Activated CD8-positive, alpha-beta memory T cell treated with anti-CD3 and anti-CD28 coated beads, Interleukin-2, amount 50 U/mL, for 1 hour (primary cell): ENCODE data around the gene TEX13B.
A peak's percentile ranks its signal among the peaks of the same experiment; 100 is the strongest.
"Not testable (repeated sequence)": the region's sequence is repeated elsewhere in the genome, so short reads cannot be mapped to it uniquely, and the experiment has no call there.

Source experiments
- DNase-seq: peaks from one replicate; pipeline ENCODE4 v3.0.0-alpha.2; 2020; ENCODE audit errors: extremely low read depth

TEX13B gene, protein sequence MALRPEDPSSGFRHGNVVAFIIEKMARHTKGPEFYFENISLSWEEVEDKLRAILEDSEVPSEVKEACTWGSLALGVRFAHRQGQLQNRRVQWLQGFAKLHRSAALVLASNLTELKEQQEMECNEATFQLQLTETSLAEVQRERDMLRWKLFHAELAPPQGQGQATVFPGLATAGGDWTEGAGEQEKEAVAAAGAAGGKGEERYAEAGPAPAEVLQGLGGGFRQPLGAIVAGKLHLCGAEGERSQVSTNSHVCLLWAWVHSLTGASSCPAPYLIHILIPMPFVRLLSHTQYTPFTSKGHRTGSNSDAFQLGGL

DNA sequence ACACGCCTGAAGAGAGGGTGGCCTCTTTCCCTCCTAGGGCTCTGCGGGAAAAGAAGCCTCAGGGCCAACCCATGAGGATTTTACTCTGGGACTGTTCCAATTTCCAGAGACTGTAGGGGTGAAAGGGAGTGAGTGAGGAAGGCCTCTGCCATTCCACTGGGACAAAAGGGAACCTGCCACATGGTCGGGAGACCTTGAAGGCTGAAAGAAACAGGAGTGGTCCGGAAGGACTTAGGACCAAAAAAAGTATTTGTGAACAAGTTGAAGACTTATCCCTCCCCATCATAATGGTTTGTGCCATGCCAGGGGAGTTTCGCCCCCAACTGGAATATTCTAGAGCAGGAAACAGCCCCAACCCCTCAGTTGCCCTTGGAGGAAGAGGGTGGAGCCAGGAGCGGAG is at the start of gene TEX13B:
TEX13B (minus strand) TSS at position 15 of the 400 bp plus-strand sequence. CDS start 243 bp downstream, outside the sequence.
- DNase-seq, result no peak

DNA sequence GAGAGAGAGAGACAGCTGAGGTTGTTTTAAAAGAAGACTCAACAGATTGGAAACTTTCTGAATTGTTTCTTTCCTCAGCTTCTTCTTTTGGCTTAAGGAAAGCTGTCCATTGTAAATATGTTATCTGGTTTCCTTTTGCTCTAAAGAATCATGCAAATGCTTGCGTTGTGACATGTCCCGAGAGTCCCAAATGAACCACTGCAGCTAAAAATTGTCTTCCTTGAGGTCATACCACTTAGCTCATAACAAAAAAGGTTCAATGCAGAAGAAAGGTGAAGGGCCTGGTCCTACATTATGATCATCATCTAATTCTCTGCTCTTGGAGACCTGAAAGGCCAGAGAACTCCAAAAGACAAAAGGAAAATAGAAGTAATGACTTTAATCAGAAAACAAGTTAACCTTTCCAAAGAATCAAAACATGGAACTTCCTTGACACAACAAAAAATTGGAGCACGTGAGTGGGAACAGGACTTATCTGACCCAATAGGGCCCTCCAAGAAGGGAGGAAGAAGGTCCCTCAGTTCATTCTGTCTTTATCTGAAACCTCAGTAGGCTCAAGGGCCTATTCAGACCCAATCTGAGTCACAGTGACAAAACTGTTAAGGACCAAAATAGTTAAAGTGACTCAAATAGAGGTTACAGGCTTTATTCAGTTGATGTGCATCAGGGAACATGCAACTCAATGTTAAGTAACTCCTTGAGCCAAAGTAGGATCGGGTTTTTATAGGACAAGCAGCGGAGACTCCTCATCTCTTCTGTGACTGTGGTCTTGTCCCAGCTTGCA is 48.0 kb upstream of the TEX13B start:
- no peak for DNase-seq

DNA sequence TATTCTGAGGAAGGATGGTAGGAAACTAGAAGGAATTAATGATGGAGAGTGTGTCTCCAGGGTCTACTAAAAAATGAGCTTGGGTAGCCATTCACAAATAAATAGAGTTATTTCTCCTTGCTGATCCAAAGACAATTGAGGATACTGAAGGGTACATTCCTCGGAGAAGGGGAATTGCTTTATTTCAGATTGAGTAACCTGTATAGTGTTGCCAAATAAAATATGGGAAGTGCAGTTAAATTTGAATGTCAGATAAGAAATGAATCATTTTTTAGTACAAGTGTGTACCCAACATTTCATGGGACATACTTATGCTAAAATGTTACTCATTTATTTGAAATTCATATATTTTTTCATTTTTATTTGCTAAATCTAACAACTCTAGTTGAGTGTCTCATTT is 46.7 kb upstream of the TEX13B start:
- no peak for DNase-seq

DNA sequence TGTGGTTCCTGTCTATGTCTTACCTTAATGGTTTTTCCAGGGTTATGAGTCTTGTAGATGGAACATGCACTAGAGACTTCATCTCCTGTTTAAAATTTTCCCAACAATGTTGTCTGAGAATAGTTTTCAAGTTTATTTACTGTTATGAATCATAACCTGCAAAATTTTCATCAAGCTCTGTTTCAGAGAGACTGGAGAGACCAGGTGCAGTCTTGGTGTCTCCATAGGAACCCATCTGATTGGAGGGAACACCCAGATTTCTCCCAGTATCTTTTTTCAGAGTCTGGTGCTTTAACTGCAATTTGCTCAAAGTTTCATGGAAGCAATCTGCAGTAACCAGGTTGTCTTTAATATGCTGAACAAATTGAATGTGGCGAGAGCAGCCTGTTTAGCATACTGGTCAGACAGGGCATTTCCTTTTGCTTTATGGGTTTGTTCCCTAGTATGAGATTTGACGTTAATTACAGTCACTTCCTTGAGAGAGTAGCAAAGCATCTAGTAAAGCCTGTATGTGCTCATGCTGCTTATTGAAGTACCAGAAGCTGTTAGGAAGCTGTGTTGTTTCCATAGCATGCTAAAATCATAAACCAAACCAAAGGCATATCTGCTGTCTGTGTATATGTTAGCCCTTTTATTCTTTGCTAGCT is 43.9 kb upstream of the TEX13B start:
- no peak for DNase-seq

DNA sequence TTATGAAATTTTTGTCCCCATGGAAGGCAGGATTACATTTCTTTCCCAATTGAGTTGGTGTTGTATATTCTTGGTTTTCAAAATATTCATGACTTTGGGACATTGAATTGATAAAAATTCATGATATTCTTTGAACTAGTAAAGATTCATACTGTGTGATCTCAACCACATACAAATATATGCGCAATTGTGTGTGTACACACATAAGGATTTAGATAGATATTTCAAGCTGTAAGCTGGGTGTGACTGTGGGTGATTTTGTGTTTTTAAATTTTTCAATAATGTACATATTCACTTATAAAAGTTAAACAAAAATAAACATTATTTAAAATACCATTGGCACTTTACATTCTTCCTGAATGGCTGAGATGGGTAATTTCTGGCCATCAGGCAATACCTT is 43.2 kb upstream of the TEX13B start:
- DNase-seq, result no peak

DNA sequence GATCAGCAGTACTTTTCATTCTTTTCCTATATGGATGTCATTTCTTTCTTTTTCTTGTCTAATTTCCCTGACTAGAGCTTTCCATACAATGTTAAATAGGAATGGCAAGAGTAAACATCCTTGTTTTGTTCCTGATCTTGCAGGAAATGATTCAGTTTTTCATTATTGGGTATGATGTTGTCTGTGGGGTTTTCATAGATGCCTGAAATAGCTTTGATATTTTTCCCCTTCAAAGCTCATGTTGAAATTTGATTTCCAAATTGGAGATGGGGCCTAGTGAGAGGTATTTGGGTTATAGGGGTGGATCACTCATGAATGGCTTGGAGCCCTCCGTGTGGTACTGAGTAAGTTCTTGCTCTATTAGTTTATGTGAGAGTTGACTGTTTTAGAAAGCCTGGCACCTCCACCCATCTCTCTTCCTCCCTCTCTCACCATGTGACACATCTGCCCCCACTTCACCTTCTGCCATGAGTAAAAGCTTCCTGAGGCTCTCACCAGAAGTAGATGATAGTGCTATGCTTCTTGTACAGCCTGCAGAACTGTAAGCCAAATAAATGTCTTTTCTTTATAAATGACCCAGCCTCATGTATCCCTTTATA is 40.4 kb upstream of the TEX13B start:
- DNase-seq, result no peak

DNA sequence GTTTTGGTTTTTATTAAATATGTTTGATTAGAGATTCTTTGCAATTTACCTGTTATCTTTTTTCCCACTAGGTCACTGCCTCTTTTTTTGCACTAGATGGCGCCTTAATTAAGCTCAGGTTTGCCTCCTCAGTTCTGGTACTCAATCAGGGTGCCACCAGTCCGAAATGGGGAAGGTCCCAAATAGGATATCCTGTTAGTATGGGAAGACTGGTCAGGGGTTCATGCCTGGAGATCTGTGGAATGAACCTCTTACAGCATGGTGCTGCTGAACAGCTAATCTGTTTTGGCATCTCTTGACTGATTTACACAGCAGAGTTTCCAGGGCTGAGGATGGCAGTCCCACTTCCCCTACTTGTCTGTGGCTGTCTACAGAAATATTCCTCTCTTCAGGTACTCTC is 38.5 kb upstream of the TEX13B start:
- no peak for DNase-seq

DNA sequence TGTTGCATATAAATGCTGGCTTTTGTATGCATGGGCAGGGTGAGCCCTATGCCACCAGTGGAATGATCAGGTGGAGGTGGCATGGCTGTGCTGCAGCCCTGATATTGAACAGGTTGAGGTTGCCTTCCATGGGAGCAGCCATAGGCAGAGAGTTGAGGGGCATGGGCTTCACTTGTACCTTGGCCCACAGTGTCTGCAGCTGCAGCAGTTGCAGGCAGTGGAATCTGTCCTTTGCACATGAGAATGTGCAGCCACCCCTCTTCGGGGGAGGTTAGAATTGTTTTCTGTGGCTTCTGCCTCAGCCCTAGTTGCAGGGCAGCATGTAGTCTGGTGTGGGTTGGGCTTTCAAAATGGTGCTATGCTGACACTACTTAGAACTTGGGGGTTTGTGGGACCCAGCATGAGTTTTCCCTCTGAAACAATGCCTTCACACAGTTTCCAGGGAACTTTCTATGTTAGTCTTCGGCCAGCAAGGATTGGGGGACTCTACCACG is 37.3 kb upstream of the TEX13B start:
- no peak for DNase-seq

DNA sequence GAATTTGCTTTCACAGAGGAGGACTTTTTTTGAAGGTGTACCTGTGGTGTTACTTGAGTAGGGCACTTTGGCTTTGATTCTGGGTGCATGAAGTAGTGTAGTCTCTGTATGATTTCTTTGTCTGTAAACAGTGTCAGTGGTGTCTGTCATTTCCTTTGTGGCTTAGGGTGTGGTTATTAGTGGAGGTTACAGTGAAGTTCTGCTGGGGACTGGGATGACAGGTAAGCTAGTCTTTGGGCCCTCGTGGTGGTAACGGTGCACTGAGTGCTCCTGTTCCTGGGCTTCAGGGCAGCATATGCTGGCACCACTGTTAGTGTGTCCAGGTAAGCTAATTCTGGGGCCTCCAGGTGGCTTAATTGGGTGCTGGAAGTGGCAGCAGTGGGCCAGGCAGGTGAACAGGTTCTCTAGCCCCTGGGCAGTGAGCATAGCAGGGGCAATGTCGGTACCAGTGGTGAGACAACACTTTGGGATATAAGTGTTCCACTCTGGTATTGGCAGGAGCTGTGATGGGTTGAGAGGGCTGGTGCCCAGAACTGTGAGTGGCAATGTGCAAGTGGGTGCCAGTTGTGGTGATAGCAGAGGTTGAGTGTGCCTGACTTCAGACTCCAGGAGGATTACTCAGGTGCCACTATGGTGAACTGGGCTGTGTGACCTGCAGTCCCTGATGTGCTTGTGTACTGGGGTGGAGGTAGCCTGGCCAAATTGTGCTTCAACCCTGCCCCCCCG is 36.6 kb upstream of the TEX13B start:
- DNase-seq, result peak; percentile 31

DNA sequence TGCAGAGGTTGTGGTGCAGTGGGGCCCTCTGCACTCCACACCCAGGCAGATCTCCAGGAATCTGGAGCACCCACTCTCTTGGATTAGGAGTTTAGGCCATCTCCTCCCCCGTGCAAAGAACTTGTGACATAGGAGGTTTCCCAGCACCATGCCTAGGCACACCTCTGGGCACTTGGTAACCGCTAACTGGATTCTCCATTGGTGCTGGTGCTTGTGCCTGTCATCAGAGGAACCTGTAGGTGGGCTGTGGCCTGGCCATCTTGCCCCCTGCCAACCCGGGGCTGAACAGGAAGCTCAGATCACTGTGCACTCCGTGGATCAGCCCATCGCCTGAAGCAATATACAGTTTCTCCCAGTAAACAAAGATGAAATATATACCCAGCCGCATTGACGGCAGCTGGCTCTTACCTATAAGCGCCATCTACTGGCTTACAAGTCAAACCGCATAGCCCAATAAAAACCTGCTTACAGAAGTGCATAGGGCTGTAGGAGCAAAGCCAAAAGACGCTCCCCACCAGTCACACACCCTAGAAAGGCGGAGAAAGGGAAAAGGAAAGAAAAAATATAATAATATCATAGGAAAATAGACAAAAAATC is 19.1 kb upstream of the TEX13B start:
- no peak for DNase-seq

DNA sequence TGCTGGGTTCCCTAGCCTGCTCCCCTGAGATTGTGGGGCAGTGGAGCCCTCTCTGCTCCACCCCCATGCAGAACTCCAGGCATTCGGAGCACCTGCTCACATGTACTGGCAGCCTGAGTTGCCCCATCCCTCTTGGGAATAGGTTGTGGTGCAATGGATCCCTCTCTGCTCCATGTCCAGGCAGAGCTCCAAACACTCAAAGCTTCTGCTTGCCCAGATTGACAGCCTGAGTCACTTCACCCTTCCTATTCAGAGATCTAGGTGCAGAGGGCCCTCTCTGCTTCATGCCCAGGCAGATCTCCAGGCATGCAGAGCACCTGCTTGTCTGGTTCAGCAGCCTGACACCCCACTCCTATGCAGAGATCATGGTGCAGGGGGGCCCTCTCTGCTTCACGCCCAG is 18.6 kb upstream of the TEX13B start:
- DNase-seq, result no peak

DNA sequence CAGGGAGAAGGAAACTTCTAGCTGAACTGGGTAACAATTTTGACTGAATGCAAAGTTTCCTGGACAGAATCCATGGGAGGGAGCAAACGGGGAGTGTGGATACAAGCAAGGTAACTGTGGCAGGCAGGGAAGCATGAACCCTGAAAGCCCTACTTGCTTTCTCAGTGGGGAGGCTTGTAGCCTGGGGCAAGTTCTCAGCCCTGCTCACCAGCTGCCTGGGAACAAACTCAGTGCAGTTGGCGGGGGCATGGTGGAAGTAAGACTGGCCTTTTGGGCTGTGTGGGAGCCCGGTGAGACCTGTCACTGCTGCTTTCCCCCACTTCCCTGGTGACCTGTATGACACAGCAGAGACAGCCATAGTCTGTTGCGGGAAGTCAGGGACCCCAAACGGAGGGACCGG is 14.0 kb upstream of the TEX13B start:
- DNase-seq, result no peak

DNA sequence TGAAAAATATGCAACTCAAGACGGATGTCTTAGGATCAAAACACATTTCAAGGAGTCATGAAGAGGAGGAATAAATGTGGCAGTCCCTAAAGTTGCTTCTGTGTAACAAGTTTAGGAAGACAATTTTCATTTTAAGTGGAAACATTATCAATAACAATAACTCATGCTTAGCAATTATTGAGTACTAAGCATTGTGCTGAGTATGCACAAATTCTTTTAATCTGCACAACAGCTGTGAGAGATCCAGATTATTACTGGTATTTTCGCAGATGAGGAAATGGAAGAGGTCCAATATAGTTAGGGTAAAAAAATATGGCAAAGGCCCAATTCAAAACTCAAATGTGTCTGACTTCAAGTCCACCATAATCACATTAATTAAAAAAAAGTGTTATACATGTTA is 2.9 kb upstream of the TEX13B start:
- DNase-seq, result no peak

DNA sequence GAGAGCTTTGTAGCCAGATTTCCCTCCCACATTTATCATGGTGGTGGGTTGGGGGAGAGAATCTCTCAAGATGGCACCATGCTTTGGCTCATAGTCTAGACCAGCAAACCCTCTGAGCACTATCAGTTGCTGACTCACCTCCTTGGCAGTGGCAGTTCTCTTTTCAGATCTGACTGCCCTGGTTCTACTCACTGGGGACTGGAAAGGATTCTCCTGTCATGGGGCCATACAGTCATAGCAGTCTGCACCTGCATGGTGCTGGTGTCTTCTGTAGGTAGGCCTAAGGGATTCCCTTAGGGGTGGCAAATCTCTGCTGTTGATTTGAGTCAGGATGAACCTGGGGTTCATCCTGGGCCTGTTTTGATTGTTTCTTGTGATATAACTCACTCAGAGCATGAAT is 2.6 kb downstream of the TEX13B start:
- DNase-seq, result no peak

DNA sequence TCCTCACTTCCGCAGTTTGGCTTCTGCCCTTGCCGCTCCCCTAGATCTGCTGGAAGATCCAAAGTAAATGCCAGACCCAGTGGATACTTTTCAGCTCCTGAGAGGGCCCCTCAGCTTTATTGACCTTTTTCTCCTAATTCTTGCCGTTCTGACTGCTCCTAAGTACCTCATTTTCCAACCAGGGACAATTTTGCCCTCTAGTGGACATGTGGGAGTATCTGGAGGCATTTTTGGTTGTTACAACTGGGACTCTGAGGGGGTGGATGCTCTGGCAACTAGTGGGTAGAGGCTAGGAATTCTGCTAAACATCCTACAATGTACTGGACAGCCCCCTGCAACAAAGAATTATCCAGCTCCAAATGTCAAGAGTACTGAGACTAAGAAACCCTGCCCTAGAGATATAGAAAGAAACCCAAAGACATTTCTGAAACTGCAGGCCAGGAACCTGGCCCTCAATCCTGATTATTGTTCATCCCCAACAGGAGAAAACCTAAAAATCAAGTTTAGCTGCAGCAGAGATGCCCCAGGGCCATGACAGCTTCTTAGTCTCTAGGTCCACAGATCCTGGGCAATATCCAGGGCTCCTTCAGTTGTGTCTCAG is 3.4 kb downstream of the TEX13B start:
- DNase-seq, result no peak

DNA sequence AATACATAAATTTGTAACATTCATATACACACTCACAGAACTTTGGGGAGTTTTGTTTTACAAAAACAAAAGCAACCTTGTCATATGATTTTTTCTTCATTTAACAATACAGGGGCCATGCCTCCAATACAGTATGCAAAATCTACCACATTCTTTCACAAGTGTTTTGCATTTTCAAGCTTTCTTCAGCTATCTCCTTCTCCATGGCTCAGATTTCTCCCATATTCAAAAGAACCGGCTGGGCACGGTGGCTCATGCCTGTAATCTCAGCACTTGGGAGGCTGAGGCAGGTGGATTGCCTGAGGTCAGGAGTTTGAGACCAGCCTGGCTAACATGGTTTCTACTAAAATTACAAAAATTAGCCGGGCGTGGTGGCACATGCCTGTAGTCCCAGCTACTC is 4.1 kb downstream of the TEX13B start:
- DNase-seq, result no peak

DNA sequence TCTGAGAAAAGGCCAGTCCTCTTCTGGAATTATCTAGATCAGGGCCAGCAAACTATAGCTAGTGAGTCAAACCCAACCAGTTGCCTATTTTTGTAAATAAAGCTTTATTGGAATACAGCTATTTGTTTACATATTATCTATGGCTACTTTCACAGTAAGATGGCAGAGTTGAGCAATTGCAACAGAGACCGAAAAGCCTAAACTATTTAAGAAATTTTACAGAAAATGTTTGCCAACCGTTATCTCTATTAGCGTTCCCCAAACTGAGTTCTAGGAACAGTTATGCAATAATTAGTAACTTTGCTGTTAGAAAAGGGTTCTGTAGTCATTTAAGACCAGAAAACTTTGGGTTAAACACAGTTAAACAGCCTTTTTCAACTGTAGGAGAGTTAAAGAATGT is 10.5 kb downstream of the TEX13B start:
- no peak for DNase-seq

DNA sequence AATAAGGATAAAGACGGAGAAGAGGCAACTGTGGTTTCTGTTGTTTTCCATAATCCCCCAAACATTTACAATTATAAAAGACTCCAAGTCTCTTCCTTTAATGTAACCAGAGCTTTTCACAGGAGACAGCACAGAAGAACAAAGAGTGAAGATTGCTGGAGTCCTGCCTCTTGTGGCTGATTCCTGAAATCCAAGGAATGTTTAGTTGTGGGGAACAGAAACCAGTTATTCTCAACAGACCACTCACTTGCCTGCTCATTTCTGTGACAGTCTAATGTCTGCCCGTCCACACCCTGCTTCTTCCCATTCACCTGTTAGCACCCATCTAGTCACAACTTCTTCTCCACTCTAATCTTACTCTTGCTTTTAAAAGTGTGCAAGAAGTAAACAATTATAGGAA is 12.1 kb downstream of the TEX13B start:
- no peak for DNase-seq

DNA sequence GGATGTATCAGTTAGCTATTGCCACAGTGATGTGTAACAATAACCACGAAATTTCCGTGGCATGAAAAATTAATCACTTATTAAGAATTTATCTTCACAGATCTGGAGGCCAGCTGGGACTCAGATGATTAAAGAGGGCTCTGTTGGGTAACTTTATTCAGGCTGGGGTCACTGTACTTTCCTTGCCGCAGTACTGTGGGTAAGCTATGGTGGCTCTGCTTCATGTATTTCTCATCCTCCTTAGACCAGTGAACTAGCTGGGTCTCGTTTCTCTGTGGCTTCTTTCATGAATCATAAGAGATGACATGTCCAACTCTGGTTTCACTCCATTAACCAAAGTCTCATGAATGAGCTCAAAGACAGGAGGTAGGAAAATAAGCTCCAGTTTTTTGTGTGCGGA is 13.5 kb downstream of the TEX13B start:
- no peak for DNase-seq

DNA sequence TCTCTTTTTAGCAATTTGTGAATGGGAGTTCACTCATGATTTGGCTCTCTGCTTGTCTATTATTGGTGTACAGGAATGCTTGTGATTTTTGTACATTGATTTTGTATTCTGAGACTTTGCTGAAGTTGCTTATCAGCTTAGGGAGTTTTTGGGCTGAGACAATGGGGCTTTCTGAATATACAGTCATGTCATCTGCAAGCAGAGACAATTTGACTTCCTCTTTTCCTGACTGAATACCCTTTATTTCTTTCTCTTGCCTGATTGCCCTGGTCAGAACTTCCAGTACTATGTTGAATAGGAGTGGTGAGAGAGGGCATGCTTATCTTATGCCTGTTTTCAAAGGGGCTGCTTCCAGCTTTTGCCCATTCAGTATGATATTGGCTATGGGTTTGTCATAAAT is 26.8 kb downstream of the TEX13B start:
- DNase-seq, result not testable (repeated sequence)

DNA sequence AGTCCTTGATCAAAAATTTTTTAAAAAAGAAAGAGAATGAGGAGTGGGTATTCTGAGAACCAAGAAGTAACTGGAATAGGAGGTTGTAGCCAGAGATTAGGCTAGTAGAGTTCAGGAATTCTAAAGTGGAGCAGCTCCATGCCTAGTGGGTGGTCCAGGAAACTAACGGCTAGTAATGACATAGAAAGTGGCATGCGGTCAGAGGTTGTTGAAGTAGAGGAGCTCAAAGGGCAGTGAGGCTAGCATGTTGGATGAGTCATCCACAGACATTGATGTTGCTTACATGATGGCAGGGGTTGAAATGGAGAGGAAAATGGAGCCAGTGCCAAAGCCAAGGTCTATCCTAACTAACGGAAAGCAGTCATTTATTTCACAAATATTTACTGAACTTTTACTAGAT is 42.1 kb downstream of the TEX13B start:
- no peak for DNase-seq
